ENCODE data around the gene NXPH4. TPM values are rescaled to one million over a fixed set of nuclear protein-coding genes. Genes with fewer than 3 reads are reported as not detected.

Gene NXPH4
- total RNA-seq, 1 experiment from 2014 or later = 5.8 TPM

GRCh38 chr12:57203791-57204190 is 12.8 kb upstream of the NXPH4 start:
- no peak for DNase-seq (ENCODE audit: low spot score)

DNA sequence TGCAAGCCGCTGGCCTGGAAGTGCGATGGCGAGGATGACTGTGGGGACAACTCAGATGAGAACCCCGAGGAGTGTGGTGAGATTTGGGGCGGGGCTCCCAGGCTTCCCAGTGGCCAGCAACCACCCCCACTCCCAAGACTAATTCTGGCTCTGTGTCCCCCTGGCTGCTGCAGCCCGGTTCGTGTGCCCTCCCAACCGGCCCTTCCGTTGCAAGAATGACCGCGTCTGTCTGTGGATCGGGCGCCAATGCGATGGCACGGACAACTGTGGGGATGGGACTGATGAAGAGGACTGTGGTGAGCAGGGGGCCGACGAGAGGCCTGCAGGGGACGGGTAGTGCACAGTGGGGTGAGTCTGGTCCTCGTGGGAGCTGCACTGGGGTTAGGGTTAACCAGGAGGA is 12.1 kb upstream of the NXPH4 start:
- no peak for DNase-seq (ENCODE audit: low spot score)

- DNase-seq (ENCODE audit: low spot score) = no peak
Observed at GRCh38 chr12:57205186-57205585, 11.4 kb upstream of the NXPH4 start.

GRCh38 chr12:57205931-57206330 is 10.7 kb upstream of the NXPH4 start:
- no peak for DNase-seq (ENCODE audit: low spot score)

DNA sequence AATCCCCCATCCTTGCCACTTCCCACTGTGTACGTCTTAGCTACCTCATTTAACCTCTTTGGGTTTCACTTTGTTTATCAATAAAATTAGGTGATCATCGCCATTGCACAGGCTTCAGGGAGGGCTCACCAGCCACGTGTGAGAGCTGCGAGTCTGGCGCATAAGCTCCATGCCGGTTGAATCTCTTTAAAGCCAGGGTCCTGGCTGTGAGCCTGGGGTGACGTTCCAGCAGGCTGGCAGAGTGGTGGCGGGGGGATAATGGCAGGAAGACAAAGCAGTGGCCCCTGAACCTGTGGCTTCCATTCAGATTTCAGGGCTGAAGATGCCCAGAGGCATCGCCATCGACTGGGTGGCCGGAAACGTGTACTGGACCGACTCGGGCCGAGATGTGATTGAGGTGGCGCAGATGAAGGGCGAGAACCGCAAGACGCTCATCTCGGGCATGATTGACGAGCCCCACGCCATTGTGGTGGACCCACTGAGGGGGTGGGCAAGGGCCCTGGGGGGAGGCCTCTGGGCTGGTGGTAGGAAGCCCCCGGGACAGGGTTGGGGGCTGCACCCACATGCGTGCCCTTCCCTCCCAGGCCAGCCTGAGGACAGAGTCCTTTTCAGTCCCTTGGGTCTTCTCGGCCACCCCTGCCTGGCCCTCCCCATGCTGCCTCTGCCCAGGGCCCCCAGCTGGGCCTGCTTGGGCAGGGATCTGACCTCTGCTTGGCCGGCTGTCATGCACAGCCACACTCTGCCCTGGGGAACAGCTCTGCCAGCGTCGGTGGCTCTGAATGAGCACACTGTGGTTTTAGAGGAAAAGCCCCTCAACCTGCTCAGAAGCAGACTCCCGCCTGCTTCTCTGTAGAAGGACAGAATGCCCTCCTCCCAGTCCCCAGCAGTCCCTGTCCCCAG is 8.6 kb upstream of the NXPH4 start:
- no peak for DNase-seq (ENCODE audit: low spot score)

DNA sequence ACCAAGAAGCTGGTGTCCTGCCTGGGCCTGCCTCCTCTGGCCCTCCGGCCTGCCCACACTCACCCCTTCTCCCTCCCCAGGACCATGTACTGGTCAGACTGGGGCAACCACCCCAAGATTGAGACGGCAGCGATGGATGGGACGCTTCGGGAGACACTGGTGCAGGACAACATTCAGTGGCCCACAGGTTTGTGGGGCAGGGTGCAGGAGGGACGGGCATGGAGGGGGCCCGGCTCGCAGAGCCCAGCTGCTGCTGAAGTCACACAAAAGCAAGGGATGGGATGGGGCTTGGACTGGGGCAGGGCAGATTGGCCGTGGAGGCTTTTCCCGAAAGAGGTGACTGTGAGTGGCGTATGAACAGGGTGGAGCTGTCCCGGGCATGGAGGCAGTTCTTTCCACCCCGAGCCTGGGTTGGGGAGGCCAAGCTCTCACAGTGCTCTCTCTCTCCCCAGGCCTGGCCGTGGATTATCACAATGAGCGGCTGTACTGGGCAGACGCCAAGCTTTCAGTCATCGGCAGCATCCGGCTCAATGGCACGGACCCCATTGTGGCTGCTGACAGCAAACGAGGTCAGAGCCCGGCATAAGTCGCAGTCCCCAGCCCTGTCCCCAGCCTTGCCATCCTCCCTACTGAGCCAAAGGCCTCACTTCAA is 7.8 kb upstream of the NXPH4 start:
- DNase-seq (ENCODE audit: low spot score) = no peak

DNA sequence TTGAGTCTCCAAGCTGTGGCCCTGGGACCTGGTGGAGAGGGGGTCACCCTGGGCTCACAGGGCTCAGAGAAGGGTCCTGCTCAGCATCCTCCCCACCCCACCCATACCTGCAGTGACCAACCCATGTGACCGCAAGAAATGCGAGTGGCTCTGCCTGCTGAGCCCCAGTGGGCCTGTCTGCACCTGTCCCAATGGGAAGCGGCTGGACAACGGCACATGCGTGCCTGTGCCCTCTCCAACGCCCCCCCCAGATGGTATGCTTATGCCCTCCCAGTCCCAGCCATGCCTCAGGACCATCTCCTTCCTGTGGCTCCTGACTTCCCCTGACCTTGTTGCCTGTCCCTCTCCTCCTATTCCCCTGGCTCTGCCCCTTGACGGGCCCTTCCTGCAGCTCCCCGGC is 6.7 kb upstream of the NXPH4 start:
- DNase-seq (ENCODE audit: low spot score) = no peak

- DNase-seq (ENCODE audit: low spot score) = no peak
Observed at GRCh38 chr12:57210461-57210860, 6.1 kb upstream of the NXPH4 start.

- DNase-seq (ENCODE audit: low spot score) = peak; percentile 35
Observed at GRCh38 chr12:57210926-57211692, 5.5 kb upstream of the NXPH4 start.

- no peak for DNase-seq (ENCODE audit: low spot score)
Observed at GRCh38 chr12:57211791-57212700, 4.5 kb upstream of the NXPH4 start.

- DNase-seq (ENCODE audit: low spot score) = no peak
Observed at GRCh38 chr12:57212701-57213057, 3.9 kb upstream of the NXPH4 start.

DNA sequence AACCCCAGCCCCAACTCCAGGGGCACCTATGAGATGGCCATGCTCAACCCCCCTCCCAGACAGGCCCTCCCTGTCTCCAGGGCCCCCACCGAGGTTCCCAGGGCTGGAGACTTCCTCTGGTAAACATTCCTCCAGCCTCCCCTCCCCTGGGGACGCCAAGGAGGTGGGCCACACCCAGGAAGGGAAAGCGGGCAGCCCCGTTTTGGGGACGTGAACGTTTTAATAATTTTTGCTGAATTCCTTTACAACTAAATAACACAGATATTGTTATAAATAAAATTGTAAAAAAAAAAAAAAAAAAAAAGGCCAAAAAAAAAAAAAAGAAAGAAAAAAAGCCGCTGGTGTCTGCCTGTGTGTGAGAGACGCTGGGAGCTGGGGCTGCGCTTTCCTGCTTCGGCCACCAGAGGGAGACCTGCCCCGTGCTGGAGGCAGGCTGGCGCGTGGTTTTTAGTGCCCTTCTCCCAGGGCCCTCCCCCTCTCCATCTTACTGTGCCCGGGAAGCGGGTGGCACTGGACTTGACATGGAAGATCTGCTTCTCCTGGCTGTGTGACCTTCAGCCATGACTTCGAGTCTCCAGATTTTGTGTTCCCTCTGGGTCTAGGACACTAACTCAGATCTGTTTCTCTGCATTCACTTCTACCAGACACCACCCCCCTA is 3.4 kb upstream of the NXPH4 start:
- DNase-seq (ENCODE audit: low spot score) = peak; percentile 75

DNA sequence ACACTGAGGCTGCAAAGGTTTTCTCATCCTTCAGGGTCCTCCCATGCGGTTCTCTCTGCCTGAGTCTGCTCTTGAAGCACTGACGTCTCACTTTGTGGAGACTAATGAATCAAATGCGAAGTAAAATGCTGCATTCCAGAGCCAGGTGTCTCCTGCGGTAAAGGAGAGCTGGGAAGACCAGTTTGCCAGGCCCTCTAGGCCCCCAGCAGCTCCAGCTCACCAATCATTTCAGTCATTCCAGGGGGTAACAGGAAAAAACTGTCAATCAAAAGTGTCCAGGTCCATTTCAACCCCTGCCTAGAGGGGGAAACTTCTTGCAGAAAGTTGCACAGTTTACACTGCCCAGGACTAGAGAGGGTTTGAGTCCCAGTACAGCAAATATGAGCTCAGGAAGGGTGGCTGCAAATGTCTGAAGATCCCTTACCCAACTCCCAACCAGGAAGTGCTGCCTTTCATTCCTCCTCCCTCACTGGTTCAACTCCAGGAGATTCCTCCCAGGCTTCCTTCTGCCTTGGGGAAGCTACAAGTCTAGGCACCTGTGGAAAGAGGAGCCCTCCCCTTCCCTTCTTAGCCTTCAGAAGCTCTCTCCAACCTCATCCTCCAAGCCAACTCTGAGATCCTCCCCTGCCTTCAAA is 2.7 kb upstream of the NXPH4 start:
- no peak for DNase-seq (ENCODE audit: low spot score)

- peak; percentile 28 for DNase-seq (ENCODE audit: low spot score)
Observed at GRCh38 chr12:57214398-57214781, 2.2 kb upstream of the NXPH4 start.

DNA sequence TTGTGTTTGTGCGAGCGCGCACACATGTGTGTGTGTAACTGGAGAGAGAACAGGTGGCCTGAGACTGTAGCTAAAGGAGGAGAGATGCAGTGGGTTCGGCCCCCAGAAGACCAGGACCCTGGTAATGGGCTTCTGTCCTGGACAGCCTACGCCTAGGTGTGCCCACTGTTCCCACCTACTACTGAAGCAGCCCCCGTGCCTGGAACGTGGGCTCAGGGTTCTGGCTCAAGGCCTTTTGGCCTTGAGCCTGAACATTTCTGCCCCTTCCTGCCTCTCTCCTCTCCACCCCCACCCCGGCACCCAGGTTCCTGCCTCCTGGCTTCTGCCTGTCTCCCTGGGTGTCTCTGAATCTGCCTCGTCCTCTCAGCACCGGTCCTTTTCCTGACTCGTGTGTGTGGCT is 1.5 kb upstream of the NXPH4 start:
- no peak for DNase-seq (ENCODE audit: low spot score)

DNA sequence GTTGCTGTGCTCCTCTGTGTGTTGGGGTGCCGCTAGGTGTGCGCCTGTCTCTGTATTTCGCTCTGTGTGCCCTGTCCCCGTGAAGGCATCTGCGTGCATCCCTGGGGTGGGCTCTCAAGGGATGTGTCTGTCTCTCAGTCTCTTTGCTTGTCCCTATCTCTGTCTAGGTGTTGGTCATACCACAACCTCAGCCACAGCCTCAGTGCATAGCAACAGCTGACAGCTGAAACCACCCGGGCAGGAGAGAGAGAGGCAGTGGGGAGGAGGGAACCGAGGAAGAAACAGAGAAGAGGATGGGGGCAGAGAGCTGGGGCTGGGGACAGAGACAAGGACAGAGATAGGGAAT is 953 bp upstream of the NXPH4 start:
- no peak for DNase-seq (ENCODE audit: low spot score)

DNA sequence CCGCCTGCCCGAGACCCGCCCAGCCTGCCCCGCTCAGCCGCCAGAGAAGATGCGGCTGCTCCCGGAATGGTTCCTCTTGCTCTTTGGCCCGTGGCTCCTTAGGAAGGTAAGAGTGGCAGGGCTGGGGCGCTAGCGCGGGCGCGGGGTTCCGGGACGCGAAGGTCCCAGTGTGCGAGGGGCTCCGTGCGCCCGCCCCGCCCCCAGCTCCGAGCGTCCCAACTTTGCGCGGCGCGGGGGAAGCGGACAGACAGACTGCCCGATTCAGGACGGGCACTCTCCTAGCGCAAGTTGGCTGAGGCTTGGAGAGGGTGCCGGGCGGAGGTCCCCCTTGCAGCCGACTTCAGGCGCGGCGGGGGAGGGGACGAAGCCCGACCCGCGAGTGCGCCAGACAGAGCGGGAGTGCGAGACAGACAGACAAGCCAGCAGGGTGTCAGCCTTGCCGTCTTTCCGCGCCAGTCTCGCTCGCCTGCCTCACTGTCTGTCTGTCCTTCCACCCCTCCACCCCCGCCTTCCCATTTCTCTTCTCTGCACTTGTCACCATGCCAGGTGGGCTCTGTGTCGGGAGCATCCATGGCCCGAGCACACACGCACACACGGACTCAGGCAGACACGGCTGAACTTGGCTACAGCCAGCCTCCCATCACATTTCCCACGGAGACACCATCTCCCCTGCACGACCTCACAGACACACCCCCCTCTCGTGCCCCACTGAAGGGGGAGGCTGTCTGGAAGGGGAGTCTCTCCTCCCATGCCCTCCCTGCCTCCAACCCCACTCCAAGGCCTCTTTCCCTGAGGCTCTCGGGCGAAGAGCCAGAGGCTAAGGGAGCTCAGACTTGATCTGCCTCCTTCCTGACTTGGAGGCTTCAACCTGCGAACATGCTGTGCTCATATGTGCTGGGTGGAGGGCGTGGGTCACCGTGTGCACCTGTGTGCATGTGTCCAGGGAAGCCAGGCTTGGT is 606 bp downstream of the NXPH4 start:
- DNase-seq (ENCODE audit: low spot score) = no peak

- DNase-seq (ENCODE audit: low spot score) = no peak
Observed at GRCh38 chr12:57218030-57218853, 1.6 kb downstream of the NXPH4 start.

All from A172 (cell line).